GM19193 (cell line): ENCODE data around the gene FRMD4A.

Experiments used
- POLR2A ChIP-seq: IDR thresholded peaks from 4 replicates; pipeline ENCODE4 v1.6.1; 2011; ENCODE audit not compliant: insufficient read depth, insufficient read length; ENCODE audit errors: extremely low read depth

The FRMD4A gene

DNA sequence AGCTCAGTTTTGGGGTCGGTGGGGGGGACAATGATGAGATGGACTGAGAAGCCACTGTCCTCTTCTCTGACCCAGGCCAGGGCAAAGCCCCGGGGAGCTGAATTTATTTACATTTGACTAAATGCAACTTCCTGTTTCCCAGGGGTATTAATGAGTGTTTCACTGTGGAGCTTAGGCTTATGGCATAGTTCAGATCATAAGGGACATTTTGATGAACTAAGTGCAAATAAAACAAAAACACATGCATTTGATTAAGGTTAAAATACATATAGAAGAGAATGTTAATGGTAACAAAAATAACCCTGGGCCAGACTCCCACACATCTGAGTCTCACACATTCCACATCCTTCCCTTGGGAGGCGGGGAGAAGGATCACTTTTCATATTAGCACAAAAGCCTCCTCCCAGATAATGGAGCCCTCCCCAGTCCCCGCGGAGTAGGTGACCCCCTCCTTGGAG is 320.6 kb downstream of the FRMD4A start:
- no peak for TF ChIP-seq POLR2A

GRCh38 chr10:14009371-14010100 is 321.2 kb downstream of the FRMD4A start:
- TF ChIP-seq POLR2A = no peak

GRCh38 chr10:14008740-14009080 is 322.0 kb downstream of the FRMD4A start:
- TF ChIP-seq POLR2A = no peak

DNA sequence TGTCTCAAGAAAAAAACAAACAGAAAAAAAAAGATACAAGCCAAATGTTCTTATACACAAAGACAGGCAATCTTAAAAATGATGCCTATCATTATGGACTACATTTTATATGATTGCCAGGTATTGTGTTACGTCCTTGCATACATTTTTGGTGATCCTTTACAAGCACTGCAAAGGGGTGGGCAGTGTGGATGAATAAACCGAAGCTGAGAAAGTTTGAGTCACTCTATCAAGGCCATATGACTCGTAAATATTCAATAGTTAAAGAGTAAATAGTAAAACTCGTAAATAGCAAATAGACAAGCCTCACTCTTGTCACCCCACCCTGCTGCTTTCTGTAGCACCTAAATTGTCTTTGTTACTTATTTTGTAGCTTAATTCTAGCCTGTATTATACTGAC is 326.2 kb downstream of the FRMD4A start:
- no peak for TF ChIP-seq POLR2A

DNA sequence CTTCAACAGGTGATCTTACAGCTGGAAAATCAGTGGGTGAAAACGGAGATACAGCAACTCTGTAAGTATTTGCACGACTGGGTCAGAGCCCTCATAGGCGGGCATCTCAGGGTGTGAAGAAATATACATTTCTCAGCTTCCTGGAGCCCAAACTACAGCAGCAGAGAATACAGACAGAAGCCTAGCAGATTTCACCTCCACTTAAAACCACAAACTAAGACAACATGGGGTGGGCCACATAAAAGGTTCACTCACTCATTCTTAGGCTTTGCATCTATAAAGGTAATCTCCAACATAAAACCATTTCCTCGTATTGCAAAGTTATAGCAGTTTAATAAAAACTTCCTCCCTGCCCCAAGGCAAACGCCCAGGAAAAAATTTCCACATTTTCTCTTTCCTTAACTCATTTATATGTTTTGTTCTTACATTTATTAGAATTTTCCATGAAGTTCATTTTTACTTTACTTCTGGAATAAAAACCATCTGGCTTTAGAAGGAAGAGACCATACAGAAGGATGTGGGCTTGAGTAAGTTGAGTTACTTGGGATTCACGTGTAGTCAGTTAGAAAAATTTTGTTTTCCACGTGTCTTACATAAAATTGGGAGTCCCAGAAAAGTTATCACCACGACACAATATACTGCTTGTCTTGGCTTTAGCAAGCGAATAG is 327.1 kb downstream of the FRMD4A start:
- TF ChIP-seq POLR2A = no peak

DNA sequence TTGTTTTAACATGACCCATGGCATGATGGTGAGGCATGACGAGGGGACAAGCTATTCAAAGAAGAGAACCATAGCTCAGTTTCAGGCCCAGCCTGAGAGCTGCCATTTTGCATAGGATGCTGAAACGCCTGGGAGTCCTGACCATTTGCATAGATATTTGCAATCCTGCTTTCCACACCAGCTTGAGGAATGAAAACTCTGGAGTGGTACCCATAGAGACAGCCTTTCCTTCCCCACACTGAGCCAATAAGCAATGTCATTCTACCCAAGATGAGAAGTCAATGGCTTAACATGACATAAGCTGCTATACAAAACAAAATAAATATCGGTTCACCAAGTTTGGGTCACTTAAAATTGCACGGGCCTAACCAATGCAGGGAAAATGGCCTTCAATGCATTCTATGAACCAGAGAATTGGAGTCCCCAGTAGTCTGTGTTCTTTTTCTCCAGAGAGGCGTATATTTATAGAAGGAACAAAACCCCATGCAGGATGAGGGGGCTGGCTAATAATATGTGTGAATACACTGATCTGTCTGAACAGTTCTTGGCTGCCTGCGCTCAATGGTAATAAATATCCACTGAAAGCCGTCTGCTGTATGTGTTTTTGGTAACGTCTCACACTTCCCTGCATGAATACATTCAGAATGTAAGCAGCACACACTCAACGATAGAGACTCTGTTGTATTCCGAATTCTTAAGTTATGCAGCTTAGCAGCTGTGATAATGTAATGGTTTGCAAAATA is 329.3 kb downstream of the FRMD4A start:
- no peak for TF ChIP-seq POLR2A

GRCh38 chr10:13998163-13998835 is 332.4 kb downstream of the FRMD4A start:
- TF ChIP-seq POLR2A = no peak

DNA sequence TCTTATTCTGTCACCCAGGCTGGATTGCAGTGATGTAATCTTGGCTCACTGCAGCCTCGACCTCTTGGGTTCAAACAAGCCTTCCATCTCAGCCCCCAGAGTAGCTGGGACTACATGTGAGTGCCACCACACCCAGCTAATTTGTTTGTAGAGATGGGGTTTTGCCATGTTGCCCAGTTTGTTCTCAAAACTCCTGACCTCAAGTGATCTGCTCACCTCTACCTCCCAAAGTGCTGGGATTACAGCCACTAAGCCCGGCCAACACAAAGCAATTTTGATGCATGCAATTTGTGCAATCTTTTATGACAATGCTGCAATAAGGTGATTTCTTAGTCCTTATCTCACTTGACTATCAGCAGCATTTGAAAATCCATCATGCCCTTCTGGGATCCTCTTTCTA is 333.1 kb downstream of the FRMD4A start:
- no peak for TF ChIP-seq POLR2A

- no peak for TF ChIP-seq POLR2A
Observed at GRCh38 chr10:13994932-13995331, 335.8 kb downstream of the FRMD4A start.

GRCh38 chr10:13993673-13994089 is 337.0 kb downstream of the FRMD4A start:
- TF ChIP-seq POLR2A = no peak

GRCh38 chr10:13993169-13993568 is 337.6 kb downstream of the FRMD4A start:
- no peak for TF ChIP-seq POLR2A

DNA sequence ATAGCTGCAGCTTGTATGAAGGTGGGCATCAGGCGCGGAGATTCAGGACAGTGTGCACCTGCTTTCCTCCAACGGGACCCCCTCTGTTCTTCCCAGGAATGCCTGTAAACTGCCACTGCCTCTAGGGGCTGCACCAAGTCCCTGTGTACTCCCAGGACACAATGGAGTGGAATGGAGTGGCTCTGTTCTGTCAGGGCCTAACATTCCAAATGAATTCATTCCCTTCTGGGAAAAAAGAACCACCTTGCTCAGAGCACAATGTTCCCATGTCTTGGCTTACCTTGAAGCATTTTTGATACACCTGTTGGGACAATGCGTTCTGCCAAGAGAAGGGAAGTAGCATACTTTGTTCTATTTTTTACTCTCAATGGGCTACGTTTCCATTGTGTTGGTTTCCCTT is 339.4 kb downstream of the FRMD4A start:
- TF ChIP-seq POLR2A = no peak

- TF ChIP-seq POLR2A = no peak
Observed at GRCh38 chr10:13990946-13991345, 339.8 kb downstream of the FRMD4A start.

- TF ChIP-seq POLR2A = no peak
Observed at GRCh38 chr10:13990392-13990805, 340.3 kb downstream of the FRMD4A start.

DNA sequence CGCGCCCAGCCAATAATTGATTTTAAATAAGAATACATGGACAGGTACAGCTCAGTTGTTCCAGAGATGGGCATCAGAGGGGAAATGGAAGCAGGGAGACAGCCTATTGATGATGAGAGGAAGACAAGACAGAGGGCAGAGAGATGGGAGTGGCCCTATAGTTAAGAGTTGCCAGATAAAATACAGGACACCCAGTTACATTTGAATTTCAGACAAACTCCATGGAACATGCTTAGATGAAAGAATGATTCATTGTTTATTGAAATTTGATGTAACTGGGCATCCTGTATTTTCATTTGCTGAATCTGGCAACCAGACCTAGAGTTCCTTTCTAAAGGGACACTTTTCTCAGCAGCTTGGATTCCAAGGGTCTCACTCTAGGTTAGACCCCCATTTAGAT is 341.1 kb downstream of the FRMD4A start:
- TF ChIP-seq POLR2A = no peak
